C4-2B (cell line): ENCODE results near the gene CRYGB.

Experiments
- CTCF ChIP-seq: fragments of 450-650 bp; conservative IDR thresholded peaks from 2 replicates; pipeline ENCODE4 v1.5.1; 2017; ENCODE audit warnings: mild to moderate bottlenecking
- ZFX ChIP-seq: fragments of 450-650 bp; IDR thresholded peaks from 2 replicates; pipeline ENCODE4 v1.6.1; 2017

DNA sequence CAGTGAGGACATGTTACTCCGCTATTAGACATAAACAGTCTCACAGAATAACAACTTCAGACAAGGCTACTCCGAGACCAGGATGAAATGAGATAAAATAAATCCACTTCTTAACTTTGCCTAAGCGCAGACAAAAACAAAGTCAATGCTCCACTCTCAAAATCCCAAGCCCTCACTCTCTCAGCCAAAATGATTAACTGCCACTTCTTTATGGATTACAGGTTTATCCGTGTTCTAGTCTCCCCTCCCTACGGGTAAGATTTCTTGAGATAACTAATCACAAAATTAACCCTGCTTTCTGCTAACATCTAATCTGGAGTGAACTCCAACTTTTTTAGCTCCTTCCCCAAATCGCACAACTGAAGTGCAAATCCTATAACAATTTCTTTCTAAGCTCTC, 15.2 kb downstream of the CRYGB start:
- TF ChIP-seq CTCF (no peak), ZFX (no peak)
